ENCODE results near the gene FLCN.

FLCN gene

DNA sequence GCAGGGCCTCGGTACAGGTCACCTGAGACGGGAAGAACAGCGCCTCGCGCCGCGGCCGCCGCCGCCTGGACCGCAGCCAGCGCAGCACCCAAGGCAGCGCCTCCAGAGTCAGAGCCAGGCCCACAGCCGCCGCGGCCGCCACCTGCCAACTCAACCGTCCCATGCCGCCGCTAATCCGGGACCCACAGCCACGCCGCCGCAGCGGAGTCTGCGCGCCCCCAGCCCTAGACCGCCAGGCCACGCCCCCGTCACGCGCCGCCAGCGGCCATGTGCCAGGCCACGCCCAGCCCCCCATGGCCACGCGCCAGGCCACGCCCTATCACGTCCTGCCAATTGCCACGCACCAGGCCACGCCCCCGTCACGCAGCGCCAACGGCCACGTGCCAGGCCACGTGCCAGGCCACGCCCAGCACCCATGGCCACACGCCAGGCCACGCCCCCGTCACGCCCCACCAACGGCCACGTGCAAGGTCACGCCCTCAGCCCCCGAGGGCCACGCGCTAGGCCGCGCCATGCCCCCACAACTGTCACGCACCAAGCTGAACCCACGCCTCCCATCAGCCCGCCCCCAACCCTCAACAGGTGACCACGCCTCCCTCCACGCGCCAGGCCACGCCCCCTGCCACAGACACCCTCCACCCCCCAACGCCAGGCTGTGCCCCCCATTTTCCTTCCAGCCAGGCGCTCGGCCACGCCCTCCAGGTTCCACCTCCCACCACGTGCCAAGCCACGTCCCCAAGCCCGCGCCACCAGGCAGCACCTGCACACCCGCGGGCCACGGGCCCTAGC lies 30.6 kb downstream of the FLCN start, which contains the start of gene PLD6:
Gene PLD6 (minus strand): TSS at position 210 of the 789 bp plus-strand sequence. CDS start 47 bp downstream, at position 163.
- no peak within 1 kb of the TSS for H3K4me3 ChIP-seq (ENCODE audit: low read length)
- H3K27me3 ChIP-seq (ENCODE audit: control insufficient read depth, insufficient read depth, low read length), result no peaks in the 10 kb centered on the region
- no peaks in the 10 kb centered on the region for H3K4me1 ChIP-seq (ENCODE audit: control insufficient read depth, low read depth, low read length)
- H3K36me3 ChIP-seq (ENCODE audit: control insufficient read depth, low read depth, low read length), result no peaks in the 10 kb centered on the region
- no peak within 1 kb of the TSS for H3K9ac ChIP-seq (ENCODE audit: low read length)
- no peak within 1 kb of the TSS for H3K27ac ChIP-seq (ENCODE audit: low read length)
- no peaks in the 10 kb centered on the region for H3K9me3 ChIP-seq (ENCODE audit: control insufficient read depth, low read depth, low read length)

GRCh38 chr17:17205368-17206123 lies 31.4 kb downstream of the FLCN start:
- no peaks in the 10 kb centered on the region for H3K4me1 ChIP-seq (ENCODE audit: control insufficient read depth, low read depth, low read length)
- H3K27me3 ChIP-seq (ENCODE audit: control insufficient read depth, insufficient read depth, low read length), result no peaks in the 10 kb centered on the region
- H3K4me3 ChIP-seq (ENCODE audit: low read length), result no peak overlapping the region
- no peak overlapping the region for H3K9ac ChIP-seq (ENCODE audit: low read length)
- H3K36me3 ChIP-seq (ENCODE audit: control insufficient read depth, low read depth, low read length), result no peaks in the 10 kb centered on the region
- no peak overlapping the region for H3K27ac ChIP-seq (ENCODE audit: low read length)
- H3K9me3 ChIP-seq (ENCODE audit: control insufficient read depth, low read depth, low read length), result no peaks in the 10 kb centered on the region

- H3K27ac ChIP-seq (ENCODE audit: low read length), result no peak overlapping the region
These were observed 32.2 kb downstream of the FLCN start for GRCh38 chr17:17204635-17205231.

DNA sequence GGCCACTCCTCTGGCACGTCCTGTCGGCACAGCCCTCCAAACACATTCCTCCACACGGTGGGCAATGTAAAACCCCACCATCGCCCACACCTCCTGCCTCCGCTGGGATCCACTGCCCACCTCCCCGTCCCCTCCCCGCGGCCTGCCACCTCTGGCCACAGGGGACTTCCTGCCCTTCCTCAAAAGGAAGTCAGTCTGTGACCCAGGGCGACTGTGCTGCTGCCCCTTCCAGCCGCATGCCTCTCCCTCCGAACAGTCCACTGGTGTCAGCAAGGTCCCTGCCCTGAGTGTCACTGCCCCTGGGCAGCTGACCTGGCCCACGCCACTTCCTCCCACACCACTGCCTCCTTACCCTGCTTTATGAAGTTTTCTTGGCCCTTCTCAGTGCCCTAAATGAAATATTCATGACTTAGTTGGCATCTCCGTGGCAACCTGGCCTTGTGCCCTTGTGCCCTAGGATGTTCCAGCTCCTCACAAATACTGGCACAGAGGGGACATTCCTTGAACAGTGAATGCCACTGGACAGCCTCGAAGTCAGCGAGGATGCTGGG lies 32.9 kb downstream of the FLCN start:
- H3K9ac ChIP-seq (ENCODE audit: low read length), result no peak overlapping the region
- no peaks in the 10 kb centered on the region for H3K27me3 ChIP-seq (ENCODE audit: control insufficient read depth, insufficient read depth, low read length)
- no peaks in the 10 kb centered on the region for H3K36me3 ChIP-seq (ENCODE audit: control insufficient read depth, low read depth, low read length)
- H3K9me3 ChIP-seq (ENCODE audit: control insufficient read depth, low read depth, low read length), result no peaks in the 10 kb centered on the region
- no peak overlapping the region for H3K4me3 ChIP-seq (ENCODE audit: low read length)
- no peak overlapping the region for H3K27ac ChIP-seq (ENCODE audit: low read length)
- H3K4me1 ChIP-seq (ENCODE audit: control insufficient read depth, low read depth, low read length), result no peaks in the 10 kb centered on the region

More at GRCh38 chr17:17204635-17205231, 32.2 kb downstream of the FLCN start:
- Histone ChIP-seq H3K9me3 (ENCODE audit: control insufficient read depth, low read depth, low read length) (no peaks in the 10 kb centered on the region), H3K9ac (ENCODE audit: low read length) (no peak overlapping the region), H3K36me3 (ENCODE audit: control insufficient read depth, low read depth, low read length) (no peaks in the 10 kb centered on the region), H3K4me3 (ENCODE audit: low read length) (no peak overlapping the region), H3K27me3 (ENCODE audit: control insufficient read depth, insufficient read depth, low read length) (no peaks in the 10 kb centered on the region), H3K4me1 (ENCODE audit: control insufficient read depth, low read depth, low read length) (no peaks in the 10 kb centered on the region)

- Histone ChIP-seq H3K4me3 (ENCODE audit: low read length) (no peak overlapping the region), H3K9me3 (ENCODE audit: control insufficient read depth, low read depth, low read length) (no peaks in the 10 kb centered on the region), H3K27me3 (ENCODE audit: control insufficient read depth, insufficient read depth, low read length) (no peaks in the 10 kb centered on the region), H3K36me3 (ENCODE audit: control insufficient read depth, low read depth, low read length) (no peaks in the 10 kb centered on the region), H3K27ac (ENCODE audit: low read length) (no peak overlapping the region), H3K9ac (ENCODE audit: low read length) (no peak overlapping the region), H3K4me1 (ENCODE audit: control insufficient read depth, low read depth, low read length) (no peaks in the 10 kb centered on the region)
These were observed 33.7 kb downstream of the FLCN start for GRCh38 chr17:17203173-17203730.

- Histone ChIP-seq H3K9ac (ENCODE audit: low read length) (no peak overlapping the region), H3K27me3 (ENCODE audit: control insufficient read depth, insufficient read depth, low read length) (no peaks in the 10 kb centered on the region), H3K4me3 (ENCODE audit: low read length) (no peak overlapping the region), H3K4me1 (ENCODE audit: control insufficient read depth, low read depth, low read length) (no peaks in the 10 kb centered on the region), H3K36me3 (ENCODE audit: control insufficient read depth, low read depth, low read length) (no peaks in the 10 kb centered on the region), H3K9me3 (ENCODE audit: control insufficient read depth, low read depth, low read length) (no peaks in the 10 kb centered on the region), H3K27ac (ENCODE audit: low read length) (no peak overlapping the region)
These were observed 35.1 kb downstream of the FLCN start for GRCh38 chr17:17201907-17202306.

- Histone ChIP-seq H3K9ac (ENCODE audit: low read length) (no peak overlapping the region), H3K4me1 (ENCODE audit: control insufficient read depth, low read depth, low read length) (no peaks in the 10 kb centered on the region), H3K36me3 (ENCODE audit: control insufficient read depth, low read depth, low read length) (no peaks in the 10 kb centered on the region), H3K9me3 (ENCODE audit: control insufficient read depth, low read depth, low read length) (no peaks in the 10 kb centered on the region), H3K4me3 (ENCODE audit: low read length) (no peak overlapping the region), H3K27me3 (ENCODE audit: control insufficient read depth, insufficient read depth, low read length) (no peaks in the 10 kb centered on the region), H3K27ac (ENCODE audit: low read length) (no peak overlapping the region)
These were observed 35.7 kb downstream of the FLCN start for GRCh38 chr17:17201271-17201670.

GRCh38 chr17:17200831-17201230 lies 36.1 kb downstream of the FLCN start:
- Histone ChIP-seq H3K9me3 (ENCODE audit: control insufficient read depth, low read depth, low read length) (no peaks in the 10 kb centered on the region), H3K27ac (ENCODE audit: low read length) (no peak overlapping the region), H3K27me3 (ENCODE audit: control insufficient read depth, insufficient read depth, low read length) (no peaks in the 10 kb centered on the region), H3K4me1 (ENCODE audit: control insufficient read depth, low read depth, low read length) (no peaks in the 10 kb centered on the region), H3K36me3 (ENCODE audit: control insufficient read depth, low read depth, low read length) (no peaks in the 10 kb centered on the region), H3K4me3 (ENCODE audit: low read length) (no peak overlapping the region), H3K9ac (ENCODE audit: low read length) (no peak overlapping the region)

- no peak overlapping the region for H3K27ac ChIP-seq (ENCODE audit: low read length)
- no peak overlapping the region for H3K9ac ChIP-seq (ENCODE audit: low read length)
- H3K36me3 ChIP-seq (ENCODE audit: control insufficient read depth, low read depth, low read length), result no peaks in the 10 kb centered on the region
- H3K27me3 ChIP-seq (ENCODE audit: control insufficient read depth, insufficient read depth, low read length), result no peaks in the 10 kb centered on the region
- no peak overlapping the region for H3K4me3 ChIP-seq (ENCODE audit: low read length)
- no peaks in the 10 kb centered on the region for H3K4me1 ChIP-seq (ENCODE audit: control insufficient read depth, low read depth, low read length)
- no peaks in the 10 kb centered on the region for H3K9me3 ChIP-seq (ENCODE audit: control insufficient read depth, low read depth, low read length)
These were observed 36.7 kb downstream of the FLCN start for GRCh38 chr17:17200311-17200710.

- Histone ChIP-seq H3K36me3 (ENCODE audit: control insufficient read depth, low read depth, low read length) (no peaks in the 10 kb centered on the region), H3K27ac (ENCODE audit: low read length) (no peak overlapping the region), H3K9ac (ENCODE audit: low read length) (no peak overlapping the region), H3K4me1 (ENCODE audit: control insufficient read depth, low read depth, low read length) (no peaks in the 10 kb centered on the region), H3K27me3 (ENCODE audit: control insufficient read depth, insufficient read depth, low read length) (no peaks in the 10 kb centered on the region), H3K9me3 (ENCODE audit: control insufficient read depth, low read depth, low read length) (no peaks in the 10 kb centered on the region), H3K4me3 (ENCODE audit: low read length) (no peak overlapping the region)
These were observed 38.7 kb downstream of the FLCN start for GRCh38 chr17:17198281-17198680.

DNA sequence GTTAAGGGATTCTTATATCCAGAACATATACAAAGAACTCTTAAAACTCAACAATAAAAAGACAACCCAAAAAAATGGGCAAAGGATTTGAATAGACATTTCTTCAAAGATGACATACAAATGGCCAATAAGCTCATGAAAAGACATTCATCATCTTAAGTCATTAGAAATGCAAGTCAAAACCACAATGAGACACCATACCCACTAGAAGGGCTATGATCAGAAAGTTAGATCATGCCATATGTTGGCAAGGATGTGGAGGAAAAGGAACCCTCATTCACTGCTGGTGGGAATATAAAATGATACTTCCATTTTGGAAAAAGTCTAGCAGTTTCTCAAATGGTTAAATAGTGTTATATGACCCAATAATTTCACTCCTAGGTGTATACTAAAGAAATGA lies 40.2 kb downstream of the FLCN start:
- H3K27me3 ChIP-seq (ENCODE audit: control insufficient read depth, insufficient read depth, low read length), result no peaks in the 10 kb centered on the region
- H3K36me3 ChIP-seq (ENCODE audit: control insufficient read depth, low read depth, low read length), result no peaks in the 10 kb centered on the region
- H3K9ac ChIP-seq (ENCODE audit: low read length), result no peak overlapping the region
- no peaks in the 10 kb centered on the region for H3K9me3 ChIP-seq (ENCODE audit: control insufficient read depth, low read depth, low read length)
- H3K4me3 ChIP-seq (ENCODE audit: low read length), result no peak overlapping the region
- no peak overlapping the region for H3K27ac ChIP-seq (ENCODE audit: low read length)
- H3K4me1 ChIP-seq (ENCODE audit: control insufficient read depth, low read depth, low read length), result no peaks in the 10 kb centered on the region
